ENCODE data around the gene KCNIP2. TPM values are rescaled to one million over a fixed set of nuclear protein-coding genes. Genes with fewer than 3 reads are reported as not detected.

The KCNIP2 gene
- total RNA-seq, 4 donors from 2014 or later = 0.32 to 1.7 (median 0.54) TPM

DNA sequence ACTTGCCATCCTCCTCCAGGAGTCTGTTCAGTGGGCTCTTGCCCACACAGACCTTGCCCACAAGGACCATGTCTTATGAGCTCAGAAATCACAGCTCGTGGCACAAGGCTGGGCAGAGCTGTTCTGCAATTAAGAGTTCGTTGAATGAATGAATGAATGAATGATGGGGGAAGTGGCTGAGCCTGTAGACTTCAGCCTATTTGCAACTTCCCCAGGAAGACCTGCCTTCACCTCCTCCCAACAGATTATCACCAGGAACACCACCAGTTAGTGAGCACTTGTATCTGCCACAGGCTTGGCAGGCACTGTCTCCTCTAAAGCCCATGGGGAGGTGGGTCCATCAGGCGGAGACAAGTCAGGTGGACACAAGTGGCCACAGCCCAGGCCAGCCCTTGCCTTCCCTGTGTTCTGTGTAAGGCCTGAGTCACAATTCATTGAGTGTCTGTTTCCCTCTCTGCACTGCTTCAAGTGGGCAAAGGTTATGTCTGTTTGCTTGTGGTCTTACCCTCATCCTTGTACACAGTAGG, 65.9 kb downstream of the KCNIP2 start:
- H3K4me1 ChIP-seq = peaks cover 47 to 80% (median 78%) of the 10 kb centered on the region in 4 donors
- WGBS = 90% methylated on average over 3 of the region's 3 CpGs
- no peak for DNase-seq (ENCODE audit: extremely low spot score)

GRCh38 chr10:101776161-101776817, 67.3 kb downstream of the KCNIP2 start:
- Histone ChIP-seq H3K4me3 (peak overlapping the region; percentile 38 to 54 (median 42)), H3K27ac (replicated peaks in 1 of 4) (no peak overlapping the region), H3K9me3 (no peaks in the 10 kb centered on the region), H3K27me3 (peaks cover 13 to 86% (median 59%) of the 10 kb centered on the region in 4 donors), H3K36me3 (no peaks in the 10 kb centered on the region), H3K4me1 (peaks cover 36 to 66% (median 64%) of the 10 kb centered on the region in 4 donors)
- DNase-seq (ENCODE audit: extremely low spot score) = no peak
- 23% methylated on average over 18 of the region's 74 CpGs for WGBS
- TF ChIP-seq EP300 (IDR thresholded peaks at IDR 0.05) (no peak), POLR2A (IDR thresholded peaks at IDR 0.05; ENCODE audit: low read depth) (no peak)
- intact Hi-C loops (cut with DNase I) = loop anchor here (10.0 kb wide), 1 partner anchor 561 kb away; no protein-coding TSS in a partner anchor

More for the DNA sequence above, 65.9 kb downstream of the KCNIP2 start:
- intact Hi-C loops (cut with DNase I) = loop anchor here (10.0 kb wide), 1 partner anchor 563 kb away; no protein-coding TSS in a partner anchor
- H3K36me3 ChIP-seq = no peaks in the 10 kb centered on the region
- H3K27me3 ChIP-seq = peaks cover 13 to 72% (median 50%) of the 10 kb centered on the region in 4 donors
- H3K9me3 ChIP-seq = no peaks in the 10 kb centered on the region
- no peak overlapping the region for H3K4me3 ChIP-seq
- TF ChIP-seq POLR2A (IDR thresholded peaks at IDR 0.05; ENCODE audit: low read depth) (no peak), EP300 (IDR thresholded peaks at IDR 0.05) (no peak), POLR2AphosphoS5 (IDR thresholded peaks at IDR 0.05) (no peak)
- TF ChIP-seq, protein P1, sequence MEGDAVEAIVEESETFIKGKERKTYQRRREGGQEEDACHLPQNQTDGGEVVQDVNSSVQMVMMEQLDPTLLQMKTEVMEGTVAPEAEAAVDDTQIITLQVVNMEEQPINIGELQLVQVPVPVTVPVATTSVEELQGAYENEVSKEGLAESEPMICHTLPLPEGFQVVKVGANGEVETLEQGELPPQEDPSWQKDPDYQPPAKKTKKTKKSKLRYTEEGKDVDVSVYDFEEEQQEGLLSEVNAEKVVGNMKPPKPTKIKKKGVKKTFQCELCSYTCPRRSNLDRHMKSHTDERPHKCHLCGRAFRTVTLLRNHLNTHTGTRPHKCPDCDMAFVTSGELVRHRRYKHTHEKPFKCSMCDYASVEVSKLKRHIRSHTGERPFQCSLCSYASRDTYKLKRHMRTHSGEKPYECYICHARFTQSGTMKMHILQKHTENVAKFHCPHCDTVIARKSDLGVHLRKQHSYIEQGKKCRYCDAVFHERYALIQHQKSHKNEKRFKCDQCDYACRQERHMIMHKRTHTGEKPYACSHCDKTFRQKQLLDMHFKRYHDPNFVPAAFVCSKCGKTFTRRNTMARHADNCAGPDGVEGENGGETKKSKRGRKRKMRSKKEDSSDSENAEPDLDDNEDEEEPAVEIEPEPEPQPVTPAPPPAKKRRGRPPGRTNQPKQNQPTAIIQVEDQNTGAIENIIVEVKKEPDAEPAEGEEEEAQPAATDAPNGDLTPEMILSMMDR (IDR thresholded peaks at IDR 0.05) = no peak
- no peak overlapping the region for H3K27ac ChIP-seq (replicated peaks in 1 of 4)

Other genes with a start within 250 kb of the KCNIP2 start
- 100 to 1,000 TPM; 101 to 168 (median 115) TPM for gene FBXW4, start 148.6 kb downstream of the KCNIP2 start, total RNA-seq
- not detected for gene FGF8, start 67.7 kb downstream of the KCNIP2 start, total RNA-seq
- 10 to 100 TPM; 15.6 to 31.5 (median 16.5) TPM for gene NPM3, start 60.4 kb downstream of the KCNIP2 start, total RNA-seq
- gene OGA, start 25.4 kb downstream of the KCNIP2 start, total RNA-seq = 100 to 1,000 TPM in 2 of 4 donors, 10 to 100 TPM in 2; 85.4 to 131 (median 101) TPM
- 10 to 100 TPM; 12.9 to 19.3 (median 16.2) TPM for gene ARMH3, start 212.4 kb upstream of the KCNIP2 start, total RNA-seq
- 10 to 100 TPM; 21.2 to 40.0 (median 28.2) TPM for gene HPS6, start 221.5 kb upstream of the KCNIP2 start, total RNA-seq

All from esophagus muscularis mucosa (tissue), 4 donors.